NCI-H460 (cell line): ENCODE measurements around the gene DDX60. TPM values are rescaled to one million over a fixed set of nuclear protein-coding genes. Genes with fewer than 3 reads are reported as not detected.

Source experiments
- DNase-seq: peaks from one replicate; pipeline ENCODE4 v3.0.0-alpha.2; 2016; ENCODE audit warnings: low read depth; ENCODE audit errors: extremely low read depth
- total RNA-seq: library from RNA; depleted of rRNA; stranded (reverse); fragments of >200 nt; shearing (Covaris generic); gene quantifications from 2 replicates; pipeline ENCODE4 v1.2.3, GENCODE V29; 2014; rRNA removed

Gene DDX60
- total RNA-seq, 1 experiment from 2014 or later = 5.3 TPM

DNA sequence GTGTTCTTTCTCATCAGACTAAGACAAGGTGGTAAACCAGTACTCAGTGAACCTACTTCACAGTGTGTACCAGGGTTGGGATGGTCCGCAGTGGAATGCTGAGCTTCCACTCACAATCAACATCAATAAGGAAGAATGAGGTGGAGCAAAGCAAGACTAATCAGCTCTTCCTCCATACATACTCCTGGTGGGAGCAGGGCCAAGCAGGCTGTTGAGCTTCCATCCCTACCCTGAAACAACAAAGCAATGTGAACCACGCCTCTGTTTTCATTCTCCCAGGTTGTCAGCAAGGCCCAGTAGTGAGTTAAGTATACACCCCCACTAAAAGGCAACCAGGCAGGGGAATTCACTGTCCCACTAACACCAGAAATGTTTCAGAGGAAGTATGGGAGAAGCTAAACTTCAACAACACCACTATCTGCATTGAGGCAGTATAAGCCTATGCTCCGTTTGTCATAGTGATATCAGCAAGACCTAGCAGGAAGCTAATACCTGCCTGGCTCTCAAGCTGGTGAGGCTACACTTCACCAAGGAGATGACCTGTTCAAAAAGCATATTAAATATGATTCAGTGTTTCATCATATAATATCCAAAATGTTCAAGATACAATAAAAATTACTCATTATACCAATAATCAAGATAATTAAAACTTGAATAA lies 109.5 kb downstream of the DDX60 start:
- no peak for DNase-seq

DNA sequence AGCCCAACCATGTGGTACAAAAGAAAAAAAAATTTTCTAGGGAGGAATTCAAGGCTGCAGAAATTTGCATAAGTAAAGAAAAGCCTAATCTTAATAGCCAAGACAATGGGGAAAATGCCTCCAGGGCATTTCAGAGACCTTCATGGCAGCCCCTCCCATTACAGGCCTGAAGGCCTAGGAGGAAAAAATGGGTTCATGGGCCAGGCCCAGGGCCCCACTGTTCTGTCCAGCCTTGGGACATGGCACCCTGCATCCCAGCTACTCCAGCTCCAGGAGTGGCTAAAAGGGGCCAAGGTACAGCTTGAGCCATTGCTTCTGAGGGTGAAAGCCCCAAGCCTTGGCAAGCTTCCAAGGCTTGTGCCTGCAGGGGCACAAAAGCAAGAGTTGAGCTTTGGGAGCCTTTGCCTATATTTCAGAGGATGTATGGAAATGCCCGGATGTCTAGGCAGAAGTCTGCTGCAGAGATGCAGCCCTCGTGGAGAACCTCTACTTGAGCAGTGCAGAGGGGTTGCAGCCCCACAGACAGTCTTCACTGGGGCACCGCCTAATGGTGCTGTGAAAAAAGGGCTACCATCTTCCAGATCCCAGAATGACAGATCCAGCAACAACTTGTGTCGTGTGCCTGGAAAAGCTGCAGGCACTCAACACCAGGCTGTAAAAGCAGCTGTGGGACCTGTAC lies 115.2 kb downstream of the DDX60 start:
- no peak for DNase-seq

DNA sequence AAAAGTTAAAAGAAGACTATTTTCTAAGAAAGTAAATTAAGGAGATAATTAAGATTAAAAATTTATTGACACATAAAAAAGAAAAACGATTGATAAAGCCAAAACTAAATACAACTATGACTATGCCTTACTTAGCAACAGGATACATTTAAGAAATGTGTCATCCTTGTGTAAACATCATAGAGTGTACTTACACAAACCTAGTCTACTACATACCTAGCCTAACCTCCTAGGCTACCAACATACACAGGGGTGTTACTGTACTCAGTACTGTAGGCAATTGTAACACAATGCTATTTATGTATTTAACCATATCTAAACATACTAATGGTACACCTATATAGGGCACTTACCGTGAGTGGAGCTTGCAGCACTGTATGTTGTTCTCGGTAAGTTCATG lies 117.9 kb downstream of the DDX60 start:
- no peak for DNase-seq

DNA sequence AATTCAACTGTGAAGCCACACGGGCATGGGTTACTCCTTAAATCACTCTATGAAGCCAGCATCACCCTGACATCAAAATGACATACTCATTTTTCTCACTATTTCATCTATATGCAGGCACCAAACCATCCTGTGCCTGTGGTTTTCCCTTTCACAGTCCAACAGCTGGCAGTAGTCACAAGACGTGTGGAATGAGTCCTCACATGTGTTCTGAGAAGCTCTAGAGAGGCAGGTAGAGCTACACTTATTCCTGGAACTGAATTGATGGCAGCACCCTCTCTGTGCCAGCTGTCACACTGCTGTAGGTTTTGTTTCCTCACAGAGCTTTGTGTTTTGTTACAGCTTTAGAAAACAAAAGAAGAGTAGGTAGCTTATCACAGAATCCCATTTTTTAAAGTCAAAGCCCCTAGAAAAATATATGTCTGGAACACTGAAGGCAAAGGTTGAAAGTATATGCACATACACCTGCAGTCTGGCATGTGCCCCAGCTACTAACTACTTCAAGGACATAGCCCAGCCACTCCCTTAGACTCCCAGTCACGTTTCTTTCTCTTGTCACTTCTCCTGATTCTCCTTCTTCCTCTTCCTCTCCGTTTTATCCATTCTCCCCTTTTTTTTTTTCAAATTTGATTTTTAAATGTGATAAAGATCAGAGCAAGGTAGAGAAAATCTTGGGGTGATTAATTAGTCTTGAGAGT lies 119.1 kb downstream of the DDX60 start:
- no peak for DNase-seq

DNA sequence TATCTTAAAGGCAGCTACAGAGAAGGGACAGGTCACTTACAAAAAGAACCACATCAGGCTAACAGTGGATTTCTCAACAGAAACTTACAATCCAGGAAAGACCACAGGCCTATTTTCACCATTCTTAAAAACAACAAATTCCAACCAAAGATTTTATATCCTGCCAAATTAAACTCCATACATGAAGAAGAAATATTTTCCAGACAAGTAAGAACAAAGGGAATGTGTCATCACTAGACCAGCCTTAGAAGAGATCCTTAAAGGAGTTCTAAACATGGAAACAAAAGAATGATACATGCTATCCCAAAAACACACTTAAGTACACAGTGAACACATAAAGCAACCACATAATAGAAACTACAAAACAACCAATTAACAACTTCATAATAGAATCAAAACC lies 120.6 kb downstream of the DDX60 start:
- no peak for DNase-seq

DNA sequence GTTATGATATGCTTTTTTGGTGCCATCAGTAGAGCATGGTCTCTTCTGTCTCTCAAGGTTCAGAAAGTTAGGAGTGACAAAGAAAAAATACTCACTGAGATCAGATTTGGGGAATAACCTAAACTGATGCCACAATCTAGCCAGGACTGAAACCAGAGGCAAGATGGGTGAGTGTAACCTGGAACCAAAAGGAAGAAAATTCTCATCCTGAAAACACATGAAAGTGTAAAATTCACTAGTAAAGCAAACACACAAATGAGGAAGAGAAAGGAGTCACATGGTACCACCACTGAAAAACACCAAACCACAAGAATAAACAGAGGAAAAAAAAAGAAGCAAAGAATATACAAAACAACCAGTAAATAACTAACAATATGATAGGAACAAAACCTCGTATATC lies 129.8 kb downstream of the DDX60 start:
- no peak for DNase-seq

DNA sequence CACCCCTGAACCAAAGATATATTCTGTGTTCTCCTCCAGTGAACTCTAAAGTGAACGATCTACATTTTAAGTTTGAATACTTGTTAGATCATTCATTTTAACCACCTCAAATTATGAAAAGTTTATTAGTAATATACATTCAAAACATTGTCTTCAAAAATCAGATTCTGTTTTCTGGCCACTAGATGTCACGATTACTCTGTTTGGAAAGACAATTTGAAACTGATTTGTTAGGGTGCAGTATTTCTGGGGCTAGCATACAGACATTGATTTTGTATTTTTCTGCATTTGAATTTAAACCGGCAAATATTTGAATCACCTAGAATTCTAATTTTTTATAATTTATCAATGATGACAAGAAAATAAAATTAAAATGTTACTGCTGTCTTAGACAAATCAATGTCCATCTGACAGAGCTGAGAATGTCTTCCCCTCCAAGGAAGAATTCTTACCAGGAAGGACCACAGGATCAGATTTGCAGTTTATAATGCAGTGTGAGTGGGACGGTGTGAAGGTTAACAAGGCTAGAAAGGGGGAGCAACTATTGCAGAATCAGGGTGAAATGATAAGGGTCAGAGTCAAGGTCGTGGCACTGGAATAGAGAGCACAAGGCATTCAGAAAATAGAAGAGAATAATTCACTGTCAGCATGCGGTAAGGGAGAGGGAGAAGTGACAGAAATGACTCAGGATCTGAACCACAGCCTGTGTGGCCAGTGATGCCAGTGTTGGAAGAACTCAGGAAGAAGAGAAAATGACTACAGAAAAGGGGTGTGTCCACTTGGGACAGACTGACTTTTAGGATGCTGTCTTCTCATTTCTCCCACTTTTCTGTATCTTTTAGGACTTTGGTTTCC lies 134.6 kb downstream of the DDX60 start:
- peak; percentile 34 for DNase-seq

DNA sequence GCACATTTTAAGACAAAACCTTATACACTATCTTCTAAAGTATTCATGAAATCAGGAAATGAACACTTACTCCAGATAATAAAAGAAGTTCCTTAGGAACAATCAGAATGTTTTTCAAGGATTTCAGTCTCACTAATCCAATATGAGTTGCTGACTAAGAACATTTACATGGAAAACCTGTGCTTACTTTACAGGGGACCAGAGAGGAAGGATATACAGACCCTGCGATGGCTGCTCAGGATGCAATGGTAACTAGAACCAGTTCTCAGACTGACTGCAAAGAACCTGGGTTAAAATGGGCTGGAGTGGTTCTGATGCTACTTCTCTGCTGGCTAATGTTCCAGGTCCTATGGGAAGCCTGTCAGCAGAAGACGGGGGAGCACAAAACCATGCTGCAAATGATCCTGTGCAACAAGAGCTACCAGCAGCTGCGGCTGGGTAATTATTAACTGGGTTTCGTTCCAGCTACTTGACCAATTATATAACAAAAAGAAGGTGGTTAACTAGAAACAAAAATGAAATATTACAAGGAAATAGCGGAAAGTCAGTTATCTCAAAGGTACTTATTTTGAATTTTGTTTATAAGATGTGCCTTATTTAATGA lies 140.9 kb downstream of the DDX60 start:
- no peak for DNase-seq

DNA sequence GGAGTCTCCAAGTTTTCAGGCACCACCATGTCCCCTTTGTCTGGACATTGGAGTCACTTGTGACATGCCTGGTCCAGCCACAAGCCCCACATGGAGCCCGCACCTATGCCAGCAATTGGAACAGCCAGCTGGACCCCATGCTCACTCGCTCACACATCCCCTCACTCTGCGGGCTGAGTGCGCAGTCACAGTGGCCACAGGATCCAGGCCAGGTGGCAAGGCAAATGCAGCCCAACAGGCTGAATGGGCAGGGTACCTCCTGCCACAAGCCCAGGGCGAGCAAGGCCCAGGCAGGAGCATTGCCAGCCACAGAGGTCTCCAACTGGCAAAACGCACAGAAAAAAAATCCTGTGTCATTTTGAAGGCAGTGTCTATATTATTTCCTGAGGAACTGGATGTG lies 144.2 kb downstream of the DDX60 start:
- DNase-seq = no peak

DNA sequence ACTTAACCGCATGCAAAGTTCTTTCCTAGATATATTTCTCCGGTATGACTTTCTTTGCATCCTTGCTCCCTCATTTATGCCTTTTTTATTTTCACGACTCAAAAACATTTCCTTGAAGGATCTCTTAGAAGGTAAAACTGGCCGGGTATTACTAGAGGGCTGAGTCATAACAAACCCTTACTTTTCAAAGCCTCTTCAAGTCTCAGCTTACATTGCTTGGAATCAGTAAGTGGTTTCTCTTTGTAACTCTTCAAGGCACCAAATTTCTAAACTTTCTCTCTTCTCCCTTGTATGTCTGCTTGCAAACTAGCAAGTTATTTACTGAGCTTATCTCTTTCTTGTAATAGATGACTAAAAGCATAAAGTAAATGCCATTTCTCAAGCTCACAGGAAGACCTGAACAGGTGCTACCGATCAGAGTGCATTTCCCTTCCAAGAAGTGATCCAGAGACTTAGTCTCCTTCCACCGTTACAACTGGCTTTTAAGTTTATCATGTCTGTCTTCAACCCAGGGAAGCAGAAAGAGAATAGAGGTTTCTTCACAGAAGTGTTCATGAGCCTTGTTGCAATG lies 150.8 kb downstream of the DDX60 start:
- no peak for DNase-seq

Other genes starting within 250 kb of the DDX60 start
- gene ANXA10, start 226.2 kb downstream of the DDX60 start, total RNA-seq = 1.8 and 2.5 TPM in 2 replicates
- 12.5 and 14.5 TPM in 2 replicates for gene DDX60L, start 161.7 kb upstream of the DDX60 start, total RNA-seq
- 83.7 and 91.8 TPM in 2 replicates for gene PALLD, start 178.3 kb upstream of the DDX60 start, total RNA-seq